C1 segment of cervical spinal cord (tissue), 14 donors: ENCODE data around the gene SNTG2.
A peak's percentile ranks its signal among the peaks of the same experiment; 100 is the strongest.
"Not testable (repeated sequence)": the region's sequence is repeated elsewhere in the genome, so short reads cannot be mapped to it uniquely, and the experiment has no call there.

ENCODE experiments used
- DNase-seq, 14 donors: peaks; one replicate each; lab custom pipeline; 2025; lab: John Stamatoyannopoulos, UW

Gene SNTG2

DNA sequence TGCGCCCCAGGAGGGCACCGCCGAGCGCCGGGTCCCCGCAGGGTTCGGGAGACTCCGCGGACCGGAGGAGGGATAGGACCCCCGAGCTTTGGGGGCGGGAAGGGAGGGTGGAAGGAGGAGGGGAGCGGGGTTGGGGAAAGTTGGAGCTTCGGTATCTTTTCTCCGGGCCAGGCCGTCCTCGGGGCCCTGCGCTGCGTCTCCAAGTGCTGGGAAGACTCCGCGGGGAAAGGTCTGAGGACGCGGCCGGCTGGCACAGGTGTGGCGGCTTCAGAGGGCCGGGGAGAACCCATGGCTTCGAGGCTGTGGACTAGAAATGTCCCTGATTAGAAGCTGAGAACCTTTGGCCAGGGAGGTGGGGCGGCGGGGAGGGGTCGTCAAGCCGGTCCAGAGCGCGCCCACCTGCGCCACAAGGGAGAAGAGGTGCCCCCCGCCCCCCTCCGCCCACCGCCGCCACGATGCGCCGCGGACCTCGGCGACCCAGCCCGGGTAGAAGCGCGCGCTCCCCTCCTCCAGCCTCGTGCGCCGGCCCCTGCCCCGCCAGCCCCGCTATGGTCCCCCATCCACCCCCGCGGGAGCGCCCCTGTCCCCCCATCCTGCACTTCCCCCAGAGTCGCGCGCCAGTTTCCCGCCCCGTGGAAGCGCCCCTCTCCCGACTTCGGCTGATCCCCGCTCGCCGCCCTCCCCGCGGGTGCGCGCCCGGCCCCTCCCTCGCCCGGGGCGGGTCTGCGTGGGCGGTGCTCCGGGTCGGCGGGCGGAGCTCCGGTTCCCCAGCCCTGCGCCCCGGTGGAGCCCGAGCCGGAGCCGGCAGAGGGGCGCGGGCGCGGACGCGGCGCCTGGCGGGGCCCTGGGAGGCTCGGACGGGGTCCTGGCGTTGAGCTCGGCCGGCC lies at the start of gene SNTG2:
SNTG2 (plus strand) TSS at position 770 of the 887 bp plus-strand sequence. CDS start 148 bp downstream, outside the sequence.
- no peak for DNase-seq

DNA sequence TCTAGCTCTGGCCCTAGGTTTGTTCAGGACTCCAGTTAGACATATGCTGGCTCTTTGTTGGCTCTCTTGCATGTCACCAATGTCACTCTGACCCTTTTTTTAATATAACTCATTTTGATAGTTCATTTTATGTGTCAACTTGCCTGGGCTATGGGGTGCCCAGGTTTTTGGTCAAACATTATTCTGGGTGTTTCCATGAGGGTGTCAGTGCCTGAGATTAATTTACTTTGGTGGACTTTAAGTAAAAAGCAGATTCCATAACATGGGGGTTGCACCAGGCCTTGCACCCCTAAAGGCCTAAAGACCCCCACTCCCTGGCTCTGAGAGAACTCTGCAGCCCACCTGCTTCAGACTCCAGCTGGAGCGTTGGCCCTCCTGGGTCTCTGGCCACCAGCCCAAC lies 48.1 kb upstream of the SNTG2 start:
- no peak for DNase-seq

DNA sequence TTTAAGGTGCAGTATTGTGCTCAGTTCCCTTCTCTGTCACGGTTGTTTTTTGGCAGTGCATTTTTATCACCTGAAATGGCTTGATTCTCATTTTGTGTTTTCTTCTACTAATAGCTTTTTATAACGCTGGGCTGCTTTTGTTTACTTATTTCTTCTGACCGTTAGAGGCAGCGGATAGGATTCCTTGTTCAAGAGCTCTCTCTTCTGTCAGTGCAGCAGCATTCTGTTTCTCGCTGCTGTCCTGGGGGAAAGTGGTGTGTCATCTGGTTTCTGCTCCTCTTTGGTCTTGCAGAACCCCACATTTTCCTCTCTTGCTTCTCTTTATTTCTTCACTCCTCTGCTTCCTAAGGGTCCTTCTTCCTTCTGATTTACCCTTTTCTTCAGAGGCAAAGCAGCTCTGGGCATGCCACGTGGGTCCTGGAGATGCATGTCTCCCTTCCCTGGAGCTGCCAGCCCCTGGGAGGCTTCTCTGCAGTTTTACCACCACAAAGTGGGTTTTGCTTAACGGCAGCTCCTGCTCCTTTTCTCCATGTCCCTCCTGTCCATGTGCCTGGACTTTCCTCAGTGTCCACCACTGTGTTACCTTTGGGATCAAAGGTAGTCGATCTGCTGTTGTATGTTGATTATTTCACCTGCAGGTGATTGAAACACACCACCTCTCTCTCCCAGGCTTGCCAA lies 47.3 kb upstream of the SNTG2 start:
- DNase-seq = no peak

- no peak for DNase-seq
Measured at GRCh38 chr2:904246-905024, 46.2 kb upstream of the SNTG2 start.

DNA sequence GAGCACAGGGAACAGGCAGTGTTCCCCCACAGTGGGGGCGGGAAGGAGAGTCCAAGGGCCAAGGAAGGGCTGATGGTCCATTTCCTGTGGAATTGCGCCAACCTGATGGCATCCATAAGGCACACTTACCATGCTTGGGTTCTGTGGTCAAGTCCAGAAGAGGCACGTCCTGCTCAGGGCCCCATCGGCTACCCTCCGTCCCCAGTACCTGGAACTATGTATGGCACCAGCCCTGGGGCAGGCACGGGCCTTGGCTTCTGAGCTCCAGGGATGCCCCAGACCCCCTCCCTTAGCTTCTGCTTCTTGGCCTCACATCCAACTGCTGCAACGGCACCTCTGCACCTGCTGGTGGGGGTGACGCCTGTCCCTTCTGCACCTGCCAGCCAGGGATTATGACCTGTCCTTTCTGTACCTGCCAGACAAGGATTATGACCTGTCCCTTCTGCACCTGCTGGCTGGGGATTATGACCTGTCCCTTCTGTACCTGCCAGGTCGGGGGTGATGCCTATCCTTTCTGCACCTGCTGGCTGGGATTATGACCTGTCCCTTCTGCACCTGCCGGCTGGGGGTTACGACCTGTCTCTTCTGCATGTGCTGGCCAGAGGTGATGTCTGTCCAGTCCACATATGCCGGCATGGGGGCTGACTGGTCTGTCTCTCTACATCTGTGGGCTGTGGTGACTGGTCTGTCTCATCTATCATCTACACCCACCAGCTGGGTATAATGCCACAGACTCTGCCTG lies 45.4 kb upstream of the SNTG2 start:
- no peak for DNase-seq

GRCh38 chr2:905833-906140 lies 44.9 kb upstream of the SNTG2 start:
- no peak for DNase-seq

- DNase-seq = no peak
Measured at GRCh38 chr2:907706-908105, 42.9 kb upstream of the SNTG2 start.

DNA sequence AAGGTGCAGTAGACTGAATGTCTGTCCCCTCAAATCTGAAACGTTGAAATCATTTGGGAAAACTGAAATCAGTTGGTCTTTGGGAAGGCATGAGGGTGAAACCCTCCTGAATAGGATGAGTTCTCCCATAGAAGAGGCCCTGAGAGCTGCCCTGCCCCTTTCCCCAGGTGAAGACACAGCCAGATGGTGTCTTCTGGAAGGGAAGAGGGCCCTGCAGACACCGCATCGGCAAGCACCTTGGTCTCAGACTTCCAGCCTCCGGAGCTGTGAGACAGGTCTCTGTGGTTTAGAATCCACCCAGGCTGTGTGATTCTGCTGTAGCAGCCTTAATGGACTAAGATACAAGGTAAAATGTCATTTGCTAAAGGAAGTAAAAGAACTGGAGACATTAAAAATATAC lies 42.1 kb upstream of the SNTG2 start:
- DNase-seq = no peak

- not testable (repeated sequence) for DNase-seq
Measured at GRCh38 chr2:909764-910379, 40.8 kb upstream of the SNTG2 start.

DNA sequence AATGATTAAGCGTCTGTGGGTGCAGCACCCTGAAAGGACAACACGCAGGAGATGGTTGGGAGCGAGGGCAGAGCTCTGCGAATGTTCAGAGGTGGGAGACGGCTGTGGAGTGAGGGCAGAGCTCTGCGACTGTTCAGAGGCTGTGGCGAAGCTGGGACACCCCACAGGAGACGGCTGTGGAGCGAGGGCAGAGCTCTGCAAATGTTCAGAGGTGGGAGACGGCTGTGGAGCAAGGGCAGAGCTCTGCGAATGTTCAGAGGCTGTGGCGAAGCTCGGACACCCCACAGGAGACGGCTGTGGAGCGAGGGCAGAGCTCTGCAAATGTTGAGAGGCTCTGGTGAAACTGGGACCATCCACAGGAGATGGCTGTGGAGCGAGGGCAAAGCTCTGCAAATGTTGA lies 40.0 kb upstream of the SNTG2 start:
- no peak for DNase-seq

DNA sequence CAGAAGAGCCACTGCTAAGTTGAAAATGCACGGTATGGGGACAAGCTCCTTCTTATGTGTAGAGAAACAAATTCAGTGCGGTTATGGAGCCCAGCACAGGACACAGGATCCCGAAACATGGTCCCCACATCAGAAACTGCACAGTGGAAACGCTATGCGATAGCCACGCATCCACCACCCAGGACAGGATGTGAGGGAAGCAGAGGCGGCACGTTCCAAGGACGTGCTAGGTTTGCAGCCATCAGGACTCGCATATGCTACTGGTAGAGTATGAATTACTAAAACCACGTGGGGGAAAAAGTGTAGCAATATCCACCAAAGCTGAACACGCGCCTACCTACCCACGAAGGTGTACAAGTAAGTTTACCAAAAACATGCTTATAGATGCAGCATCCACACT lies 34.7 kb upstream of the SNTG2 start:
- DNase-seq = no peak

- no peak for DNase-seq
Measured at GRCh38 chr2:916935-917334, 33.7 kb upstream of the SNTG2 start.

DNA sequence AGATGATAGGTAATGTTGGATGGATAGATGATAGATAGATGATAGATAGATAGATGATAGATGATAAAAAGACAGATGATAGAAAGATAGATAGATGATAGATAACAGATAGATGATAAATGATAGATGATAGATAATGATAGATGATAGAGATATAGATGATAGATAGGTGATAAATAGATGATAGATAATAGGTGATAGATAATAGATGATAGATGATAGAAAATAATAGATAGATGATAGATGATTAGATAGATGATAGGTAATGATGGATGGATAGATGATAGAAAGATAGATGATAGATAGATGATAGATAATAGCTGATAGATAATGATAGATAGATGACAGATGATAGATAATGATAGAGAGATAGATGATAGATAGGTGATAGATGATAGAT lies 31.0 kb upstream of the SNTG2 start:
- no peak for DNase-seq

DNA sequence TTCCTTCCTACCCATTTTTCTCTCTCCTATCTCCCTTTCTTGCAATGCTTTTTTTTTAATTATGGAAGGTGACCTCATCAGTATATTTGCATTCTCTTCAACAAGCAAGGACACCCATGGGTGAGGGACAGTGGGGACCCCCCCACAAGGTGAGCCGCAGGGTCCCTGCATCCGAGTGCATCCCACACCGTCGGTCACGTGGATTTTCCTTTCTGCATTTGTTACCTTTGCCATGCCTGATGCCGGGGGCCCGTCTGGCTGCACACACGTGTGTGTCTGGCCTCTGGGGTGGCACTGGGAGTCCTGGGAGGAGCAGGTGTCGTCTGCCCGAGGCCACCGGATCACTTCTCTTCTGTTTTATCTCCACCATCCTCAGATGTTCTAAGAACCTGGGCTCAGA lies 30.1 kb upstream of the SNTG2 start:
- DNase-seq = no peak

- no peak for DNase-seq
Measured at GRCh38 chr2:920999-921398, 29.6 kb upstream of the SNTG2 start.

- no peak for DNase-seq
Measured at GRCh38 chr2:922185-922584, 28.5 kb upstream of the SNTG2 start.

GRCh38 chr2:923832-924601 lies 26.6 kb upstream of the SNTG2 start:
- no peak for DNase-seq

- no peak for DNase-seq
Measured at GRCh38 chr2:924701-925100, 25.9 kb upstream of the SNTG2 start.

GRCh38 chr2:925309-925708 lies 25.3 kb upstream of the SNTG2 start:
- DNase-seq = no peak

- DNase-seq = peak in 1 of 14 donors; percentile 72
Measured at GRCh38 chr2:925711-926110, 24.9 kb upstream of the SNTG2 start.
